ENCODE data around the gene GSX2. TPM values are rescaled to one million over a fixed set of nuclear protein-coding genes. Genes with fewer than 3 reads are reported as not detected.
A peak's percentile ranks its signal among the peaks of the same experiment; 100 is the strongest.

The GSX2 gene
- total and polyA plus RNA-seq, 2 of the 8 experiments (the other 6 are each of a cell fraction or from before 2014, with no cell fraction given): not detected

DNA sequence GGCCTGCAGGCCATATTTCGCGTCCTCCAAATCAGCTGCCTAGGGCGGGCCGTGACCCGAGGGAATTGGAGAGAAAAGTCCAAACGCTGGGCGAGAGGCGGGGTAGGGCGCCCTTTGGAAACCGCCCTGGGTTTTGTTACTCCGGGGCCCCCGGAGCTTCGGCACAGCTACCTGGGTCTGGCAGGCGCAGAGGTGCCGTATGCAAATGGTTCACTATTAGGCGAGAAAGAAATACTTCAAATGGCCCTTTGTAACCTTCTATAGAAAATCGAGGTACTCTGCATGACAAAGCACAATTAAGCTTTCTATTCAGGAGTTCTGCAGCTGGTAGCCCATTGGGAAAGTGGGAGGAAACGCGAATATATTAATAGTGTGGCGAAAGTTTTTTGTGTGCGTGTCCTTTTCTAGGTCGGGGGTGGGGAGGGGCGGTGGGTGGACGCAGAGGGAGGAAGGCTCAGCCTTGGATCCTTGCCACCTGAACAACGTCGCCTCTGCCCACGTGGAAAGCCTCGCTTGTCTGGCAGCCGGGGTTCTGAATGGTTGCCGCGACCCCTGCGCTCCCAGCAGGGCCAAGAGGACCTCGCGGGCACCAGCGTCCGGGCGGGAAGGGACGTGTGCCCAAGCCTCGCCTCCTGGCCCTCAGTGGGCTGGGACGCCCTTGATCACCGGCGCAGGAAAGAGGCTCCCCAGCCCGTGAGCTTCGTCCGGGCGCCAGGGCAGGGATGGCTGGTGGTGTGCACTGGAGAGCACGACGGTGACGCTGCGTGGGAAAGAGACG is 9.5 kb downstream of the GSX2 start (continued):
- TF ChIP-seq, protein P1, sequence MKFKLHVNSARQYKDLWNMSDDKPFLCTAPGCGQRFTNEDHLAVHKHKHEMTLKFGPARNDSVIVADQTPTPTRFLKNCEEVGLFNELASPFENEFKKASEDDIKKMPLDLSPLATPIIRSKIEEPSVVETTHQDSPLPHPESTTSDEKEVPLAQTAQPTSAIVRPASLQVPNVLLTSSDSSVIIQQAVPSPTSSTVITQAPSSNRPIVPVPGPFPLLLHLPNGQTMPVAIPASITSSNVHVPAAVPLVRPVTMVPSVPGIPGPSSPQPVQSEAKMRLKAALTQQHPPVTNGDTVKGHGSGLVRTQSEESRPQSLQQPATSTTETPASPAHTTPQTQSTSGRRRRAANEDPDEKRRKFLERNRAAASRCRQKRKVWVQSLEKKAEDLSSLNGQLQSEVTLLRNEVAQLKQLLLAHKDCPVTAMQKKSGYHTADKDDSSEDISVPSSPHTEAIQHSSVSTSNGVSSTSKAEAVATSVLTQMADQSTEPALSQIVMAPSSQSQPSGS (IDR thresholded peaks at IDR 0.05; ENCODE audit: low read length): no peak
- no peak for TF ChIP-seq CREB1 (IDR thresholded peaks at IDR 0.05)
- TF ChIP-seq SIN3A (conservative IDR thresholded peaks at IDR 0.05 in 1 of 2, IDR thresholded peaks at IDR 0.05 in 1 of 2; ENCODE audit: low read depth in 1 of 2, low read length in 2 of 2): no peak
- TF ChIP-seq GABPA (IDR thresholded peaks at IDR 0.05; ENCODE audit: borderline replicate concordance, insufficient read depth, low read length): no peak
- no peak for TF ChIP-seq TAF1 (IDR thresholded peaks at IDR 0.05; ENCODE audit: low read depth, low read length)
- no peak for TF ChIP-seq BRCA1 (IDR thresholded peaks at IDR 0.05; ENCODE audit: low read depth, low read length)
- TF ChIP-seq SAP30 (IDR thresholded peaks at IDR 0.05; ENCODE audit: insufficient read depth, insufficient replicate concordance, low read length): no peak
- TF ChIP-seq CBX5 (IDR thresholded peaks at IDR 0.05; ENCODE audit: low read depth, low read length): no peak
- no peak for TF ChIP-seq RNF2 (IDR thresholded peaks at IDR 0.05; ENCODE audit: borderline replicate concordance, low read depth, low read length, missing control alignments, poor library complexity, severe bottlenecking)
- no peak for TF ChIP-seq YY1 (IDR thresholded peaks at IDR 0.05; ENCODE audit: low read depth, low read length)
- TF ChIP-seq, protein P2, sequence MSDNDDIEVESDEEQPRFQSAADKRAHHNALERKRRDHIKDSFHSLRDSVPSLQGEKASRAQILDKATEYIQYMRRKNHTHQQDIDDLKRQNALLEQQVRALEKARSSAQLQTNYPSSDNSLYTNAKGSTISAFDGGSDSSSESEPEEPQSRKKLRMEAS (IDR thresholded peaks at IDR 0.05): peak; percentile 89
- no peak for TF ChIP-seq SP1 (IDR thresholded peaks at IDR 0.05; ENCODE audit: low read depth, low read length)
- no peak for TF ChIP-seq CHD2 (IDR thresholded peaks at IDR 0.05; ENCODE audit: low read length)
- TF ChIP-seq JUND (IDR thresholded peaks at IDR 0.05; ENCODE audit: low read length): no peak
- TF ChIP-seq CBX8 (IDR thresholded peaks at IDR 0.05; ENCODE audit: borderline replicate concordance, low read depth, low read length): no peak
- peak; percentile 45 for TF ChIP-seq EZH2 (IDR thresholded peaks at IDR 0.05; ENCODE audit: low read depth, low read length, severe bottlenecking)
- TF ChIP-seq RBBP5 (IDR thresholded peaks at IDR 0.05; ENCODE audit: borderline replicate concordance, low read depth, low read length): no peak
- TF ChIP-seq POLR2A (IDR thresholded peaks at IDR 0.05; ENCODE audit: control extremely low read depth in 1 of 2, low read depth in 2 of 2, low read length in 2 of 2): no peak
- no peak for TF ChIP-seq NRF1 (IDR thresholded peaks at IDR 0.05; ENCODE audit: low read depth, low read length)
- no peak for TF ChIP-seq PHF8 (conservative IDR thresholded peaks at IDR 0.05; ENCODE audit: low read depth, low read length)
- peak in 1 of 2 experiments; percentile 70; a peak in 1 of 4 replicates for TF ChIP-seq HDAC2 (IDR thresholded peaks at IDR 0.05; ENCODE audit: borderline replicate concordance in 1 of 2, low read depth in 2 of 2, low read length in 2 of 2)
- TF ChIP-seq EGR1 (IDR thresholded peaks at IDR 0.05; ENCODE audit: borderline replicate concordance, low read depth, low read length): no peak

Data from H1 (cell line).